GM12801 (cell line): ENCODE measurements around the gene MRGPRX3.

ENCODE experiments used
- CTCF ChIP-seq: IDR thresholded peaks from one replicate; pipeline ENCODE4 v1.5.1; 2011; ENCODE audit warnings: control low read depth; ENCODE audit not compliant: insufficient read length; ENCODE audit errors: extremely low read depth

Gene MRGPRX3

GRCh38 chr11:18105802-18106574 lies 26.4 kb upstream of the MRGPRX3 start, which contains the start of gene SAAL1:
TSS of gene SAAL1 (minus strand) at chr11:18106082. CDS start at chr11:18106041, 41 bp downstream.
- TF ChIP-seq CTCF: no peak

- no peak for TF ChIP-seq CTCF
These were observed 25.7 kb upstream of the MRGPRX3 start for GRCh38 chr11:18106688-18107087.

- TF ChIP-seq CTCF: no peak
These were observed 24.1 kb upstream of the MRGPRX3 start for GRCh38 chr11:18108254-18108653.

- no peak for TF ChIP-seq CTCF
These were observed 21.4 kb upstream of the MRGPRX3 start for GRCh38 chr11:18111005-18111404.

- TF ChIP-seq CTCF: peak; percentile 79
These were observed 16.8 kb upstream of the MRGPRX3 start for GRCh38 chr11:18115360-18116127.

- TF ChIP-seq CTCF: no peak
These were observed 2.9 kb downstream of the MRGPRX3 start for GRCh38 chr11:18135308-18135707.

GRCh38 chr11:18137186-18137800 lies 4.9 kb downstream of the MRGPRX3 start:
- no peak for TF ChIP-seq CTCF
